Measurements from ENCODE around the gene ISLR. TPM values are rescaled to one million over a fixed set of nuclear protein-coding genes. Genes with fewer than 3 reads are reported as not detected.

Gene ISLR
- total RNA-seq, 2 donors from 2014 or later: 51.9 to 59.9 TPM

DNA sequence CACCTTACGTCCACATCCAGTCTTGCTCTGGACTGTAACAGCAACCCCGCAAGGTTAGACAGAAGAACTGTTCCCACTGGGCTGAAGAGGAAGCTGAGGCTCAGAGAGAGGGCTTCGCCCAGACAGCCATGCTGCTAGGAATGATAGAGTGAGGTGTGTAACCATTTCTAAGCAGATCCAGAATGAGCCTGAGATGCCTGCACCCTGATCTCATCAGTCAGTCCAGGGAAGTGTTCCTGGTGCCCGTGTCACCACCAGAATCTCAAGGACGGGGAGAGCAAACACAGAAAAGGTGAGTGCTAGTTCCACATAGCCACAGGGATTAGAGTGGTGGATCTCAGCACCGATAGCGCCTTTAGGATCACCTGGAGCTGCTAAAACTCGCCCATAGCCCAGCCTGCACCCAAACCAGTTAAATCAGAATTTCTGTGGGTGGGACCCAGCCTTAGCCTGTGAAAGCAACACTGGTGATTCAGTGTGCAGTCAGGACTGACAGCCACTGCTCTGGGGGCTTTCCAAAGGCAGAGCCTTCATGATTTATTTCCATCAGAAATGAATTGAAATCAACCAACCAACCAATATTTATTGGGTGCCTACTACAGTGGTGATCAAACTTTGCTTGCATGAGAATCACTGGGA is 12.3 kb downstream of the ISLR start:
- Histone ChIP-seq H3K4me1 (peaks cover 0 to 3% of the 10 kb centered on the region in 2 donors), H3K27ac (no peak overlapping the region), H3K27me3 (no peaks in the 10 kb centered on the region), H3K36me3 (no peaks in the 10 kb centered on the region), H3K4me3 (no peak overlapping the region), H3K9me3 (no peaks in the 10 kb centered on the region)
- no peak for DNase-seq (ENCODE audit: low spot score)
- TF ChIP-seq, protein P1, sequence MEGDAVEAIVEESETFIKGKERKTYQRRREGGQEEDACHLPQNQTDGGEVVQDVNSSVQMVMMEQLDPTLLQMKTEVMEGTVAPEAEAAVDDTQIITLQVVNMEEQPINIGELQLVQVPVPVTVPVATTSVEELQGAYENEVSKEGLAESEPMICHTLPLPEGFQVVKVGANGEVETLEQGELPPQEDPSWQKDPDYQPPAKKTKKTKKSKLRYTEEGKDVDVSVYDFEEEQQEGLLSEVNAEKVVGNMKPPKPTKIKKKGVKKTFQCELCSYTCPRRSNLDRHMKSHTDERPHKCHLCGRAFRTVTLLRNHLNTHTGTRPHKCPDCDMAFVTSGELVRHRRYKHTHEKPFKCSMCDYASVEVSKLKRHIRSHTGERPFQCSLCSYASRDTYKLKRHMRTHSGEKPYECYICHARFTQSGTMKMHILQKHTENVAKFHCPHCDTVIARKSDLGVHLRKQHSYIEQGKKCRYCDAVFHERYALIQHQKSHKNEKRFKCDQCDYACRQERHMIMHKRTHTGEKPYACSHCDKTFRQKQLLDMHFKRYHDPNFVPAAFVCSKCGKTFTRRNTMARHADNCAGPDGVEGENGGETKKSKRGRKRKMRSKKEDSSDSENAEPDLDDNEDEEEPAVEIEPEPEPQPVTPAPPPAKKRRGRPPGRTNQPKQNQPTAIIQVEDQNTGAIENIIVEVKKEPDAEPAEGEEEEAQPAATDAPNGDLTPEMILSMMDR (IDR thresholded peaks at IDR 0.05): no peak

GRCh38 chr15:74188216-74188615 is 14.7 kb downstream of the ISLR start:
- no peaks in the 10 kb centered on the region for H3K4me1 ChIP-seq
- H3K4me3 ChIP-seq: no peak overlapping the region
- TF ChIP-seq, protein P1 (IDR thresholded peaks at IDR 0.05): no peak
- H3K36me3 ChIP-seq: no peaks in the 10 kb centered on the region
- no peak for DNase-seq (ENCODE audit: low spot score)
- no peaks in the 10 kb centered on the region for H3K9me3 ChIP-seq
- H3K27me3 ChIP-seq: no peaks in the 10 kb centered on the region
- H3K27ac ChIP-seq: no peak overlapping the region

GRCh38 chr15:74191798-74192197 is 18.3 kb downstream of the ISLR start:
- Histone ChIP-seq H3K36me3 (no peaks in the 10 kb centered on the region), H3K27me3 (no peaks in the 10 kb centered on the region), H3K9me3 (no peaks in the 10 kb centered on the region), H3K27ac (no peak overlapping the region), H3K4me3 (no peak overlapping the region), H3K4me1 (peaks cover 0 to 13% of the 10 kb centered on the region in 2 donors)
- TF ChIP-seq, protein P1 (IDR thresholded peaks at IDR 0.05): no peak
- DNase-seq (ENCODE audit: low spot score): no peak

DNA sequence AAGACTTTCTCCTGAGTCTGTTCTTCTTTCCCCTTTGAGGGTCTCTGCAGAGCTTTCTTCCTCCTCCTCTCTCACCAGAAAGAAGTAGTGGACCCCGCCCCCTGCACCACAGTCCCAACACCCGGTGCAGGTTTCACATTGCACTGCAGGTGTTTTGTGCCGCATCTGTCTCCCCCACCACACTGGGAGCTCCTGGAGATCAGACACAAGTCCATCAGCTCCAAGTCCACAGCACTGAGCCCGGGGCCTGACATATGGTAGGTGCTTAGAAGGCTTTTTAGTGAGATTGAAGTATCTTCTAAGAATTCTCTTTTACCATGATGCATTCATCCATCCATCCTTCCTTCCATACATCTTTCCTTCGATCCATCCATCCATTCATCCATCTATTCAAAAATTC is 19.2 kb downstream of the ISLR start:
- Histone ChIP-seq H3K4me1 (peaks cover 0 to 13% of the 10 kb centered on the region in 2 donors), H3K27me3 (no peaks in the 10 kb centered on the region), H3K36me3 (no peaks in the 10 kb centered on the region), H3K4me3 (no peak overlapping the region), H3K9me3 (no peaks in the 10 kb centered on the region), H3K27ac (no peak overlapping the region)
- TF ChIP-seq, protein P1 (IDR thresholded peaks at IDR 0.05): no peak
- DNase-seq (ENCODE audit: low spot score): no peak

DNA sequence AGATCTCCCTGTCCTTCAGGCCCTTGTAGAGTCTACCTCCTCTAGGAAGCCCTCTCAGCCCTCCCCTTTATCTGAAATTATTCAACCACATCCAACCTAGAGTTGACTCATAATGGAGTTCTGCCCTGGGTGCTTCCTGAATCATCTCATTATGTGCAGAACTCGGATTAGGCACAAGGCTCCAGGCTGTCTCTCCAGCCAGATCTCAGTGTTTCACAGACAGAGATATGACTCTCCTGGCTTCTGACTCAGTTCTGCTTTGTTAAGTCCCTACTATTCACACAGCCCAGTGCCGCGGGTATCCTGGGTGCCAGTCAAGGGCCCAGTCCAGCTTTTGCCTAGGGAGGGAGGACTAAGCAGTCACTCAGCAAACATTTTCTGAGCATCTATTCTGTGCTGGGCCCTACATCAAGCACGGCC is 19.8 kb downstream of the ISLR start:
- no peak for DNase-seq (ENCODE audit: low spot score)
- TF ChIP-seq, protein P1 (IDR thresholded peaks at IDR 0.05): no peak
- Histone ChIP-seq H3K9me3 (no peaks in the 10 kb centered on the region), H3K4me3 (no peak overlapping the region), H3K27ac (no peak overlapping the region), H3K4me1 (peaks cover 0 to 13% of the 10 kb centered on the region in 2 donors), H3K36me3 (no peaks in the 10 kb centered on the region), H3K27me3 (no peaks in the 10 kb centered on the region)

- TF ChIP-seq, protein P1 (IDR thresholded peaks at IDR 0.05): no peak
- Histone ChIP-seq H3K4me3 (no peak overlapping the region), H3K27me3 (no peaks in the 10 kb centered on the region), H3K9me3 (no peaks in the 10 kb centered on the region), H3K4me1 (peaks cover 0 to 13% of the 10 kb centered on the region in 2 donors), H3K27ac (no peak overlapping the region), H3K36me3 (no peaks in the 10 kb centered on the region)
- DNase-seq (ENCODE audit: low spot score): no peak
Measured at GRCh38 chr15:74193905-74194304, 20.4 kb downstream of the ISLR start.

All from right atrium auricular region (tissue), 2 donors.